ENCODE data around the gene TECPR2. TPM values are rescaled to one million over a fixed set of nuclear protein-coding genes. Genes with fewer than 3 reads are reported as not detected.

TECPR2 gene
- total RNA-seq, 1 donor from 2014 or later = 24.5 TPM

DNA sequence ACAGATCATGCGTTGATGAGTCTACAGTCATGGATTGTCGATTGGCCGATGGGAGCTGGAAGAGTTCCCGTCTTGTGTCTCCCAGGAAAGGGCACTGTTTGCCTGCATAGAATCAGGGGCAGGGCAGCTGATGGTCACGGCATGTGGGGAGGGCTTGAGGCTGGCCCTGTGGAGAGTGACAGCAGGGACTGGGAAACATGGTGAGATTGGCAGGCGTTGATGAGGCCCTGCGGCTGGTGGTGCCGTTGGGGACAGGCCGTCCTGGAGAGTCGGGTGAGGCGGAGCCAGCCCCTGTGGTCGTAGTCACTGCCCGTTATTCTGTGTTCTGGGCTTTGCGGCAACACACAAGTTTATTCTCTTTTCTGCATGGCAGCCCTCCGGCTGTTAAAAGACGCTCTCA, 52.9 kb downstream of the TECPR2 start:
- no peak for DNase-seq
- H3K27me3 Mint-ChIP-seq (ENCODE audit: unreplicated experiment) = peaks cover 7% of the 10 kb centered on the region
- TF ChIP-seq, protein P1, sequence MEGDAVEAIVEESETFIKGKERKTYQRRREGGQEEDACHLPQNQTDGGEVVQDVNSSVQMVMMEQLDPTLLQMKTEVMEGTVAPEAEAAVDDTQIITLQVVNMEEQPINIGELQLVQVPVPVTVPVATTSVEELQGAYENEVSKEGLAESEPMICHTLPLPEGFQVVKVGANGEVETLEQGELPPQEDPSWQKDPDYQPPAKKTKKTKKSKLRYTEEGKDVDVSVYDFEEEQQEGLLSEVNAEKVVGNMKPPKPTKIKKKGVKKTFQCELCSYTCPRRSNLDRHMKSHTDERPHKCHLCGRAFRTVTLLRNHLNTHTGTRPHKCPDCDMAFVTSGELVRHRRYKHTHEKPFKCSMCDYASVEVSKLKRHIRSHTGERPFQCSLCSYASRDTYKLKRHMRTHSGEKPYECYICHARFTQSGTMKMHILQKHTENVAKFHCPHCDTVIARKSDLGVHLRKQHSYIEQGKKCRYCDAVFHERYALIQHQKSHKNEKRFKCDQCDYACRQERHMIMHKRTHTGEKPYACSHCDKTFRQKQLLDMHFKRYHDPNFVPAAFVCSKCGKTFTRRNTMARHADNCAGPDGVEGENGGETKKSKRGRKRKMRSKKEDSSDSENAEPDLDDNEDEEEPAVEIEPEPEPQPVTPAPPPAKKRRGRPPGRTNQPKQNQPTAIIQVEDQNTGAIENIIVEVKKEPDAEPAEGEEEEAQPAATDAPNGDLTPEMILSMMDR (IDR thresholded peaks at IDR 0.05; ENCODE audit: partially characterized antibody, unreplicated experiment) = no peak
- peaks cover 18% of the 10 kb centered on the region for H3K4me1 Mint-ChIP-seq (ENCODE audit: low read depth, unreplicated experiment)
- H3K36me3 Mint-ChIP-seq (ENCODE audit: unreplicated experiment) = no peaks in the 10 kb centered on the region
- H3K4me3 Mint-ChIP-seq (ENCODE audit: unreplicated experiment) = no peak overlapping the region
- peaks cover 7% of the 10 kb centered on the region for H3K9me3 Mint-ChIP-seq (ENCODE audit: unreplicated experiment)
- no peak overlapping the region for H3K27ac Mint-ChIP-seq (ENCODE audit: unreplicated experiment)

DNA sequence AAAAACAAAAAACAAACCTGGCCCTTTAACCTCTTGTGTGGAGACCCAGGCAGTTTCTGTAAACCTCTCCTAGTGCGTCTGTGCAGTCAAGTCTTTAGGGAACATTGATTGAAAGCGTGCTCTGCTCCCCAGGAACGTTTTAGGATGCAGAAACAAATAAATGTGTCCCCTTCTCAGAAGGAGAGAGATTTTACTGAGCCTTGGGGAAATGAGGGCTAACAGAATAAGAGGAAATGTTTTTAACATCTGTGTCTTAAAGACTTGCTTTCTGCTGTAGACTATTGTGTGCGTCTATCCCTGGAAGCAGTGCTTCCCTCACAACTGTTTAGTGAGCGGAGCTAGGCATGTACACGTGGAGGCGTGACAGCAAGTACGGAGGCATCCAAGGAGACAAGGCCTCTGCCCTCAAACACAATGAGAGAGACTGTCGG, 54.3 kb downstream of the TECPR2 start:
- H3K27ac Mint-ChIP-seq (ENCODE audit: unreplicated experiment) = no peak overlapping the region
- no peak overlapping the region for H3K4me3 Mint-ChIP-seq (ENCODE audit: unreplicated experiment)
- H3K9me3 Mint-ChIP-seq (ENCODE audit: unreplicated experiment) = peaks cover 8% of the 10 kb centered on the region
- no peak for DNase-seq
- TF ChIP-seq, protein P1 (IDR thresholded peaks at IDR 0.05; ENCODE audit: partially characterized antibody, unreplicated experiment) = no peak
- H3K27me3 Mint-ChIP-seq (ENCODE audit: unreplicated experiment) = peaks cover 7% of the 10 kb centered on the region
- H3K36me3 Mint-ChIP-seq (ENCODE audit: unreplicated experiment) = no peaks in the 10 kb centered on the region
- peaks cover 18% of the 10 kb centered on the region for H3K4me1 Mint-ChIP-seq (ENCODE audit: low read depth, unreplicated experiment)

DNA sequence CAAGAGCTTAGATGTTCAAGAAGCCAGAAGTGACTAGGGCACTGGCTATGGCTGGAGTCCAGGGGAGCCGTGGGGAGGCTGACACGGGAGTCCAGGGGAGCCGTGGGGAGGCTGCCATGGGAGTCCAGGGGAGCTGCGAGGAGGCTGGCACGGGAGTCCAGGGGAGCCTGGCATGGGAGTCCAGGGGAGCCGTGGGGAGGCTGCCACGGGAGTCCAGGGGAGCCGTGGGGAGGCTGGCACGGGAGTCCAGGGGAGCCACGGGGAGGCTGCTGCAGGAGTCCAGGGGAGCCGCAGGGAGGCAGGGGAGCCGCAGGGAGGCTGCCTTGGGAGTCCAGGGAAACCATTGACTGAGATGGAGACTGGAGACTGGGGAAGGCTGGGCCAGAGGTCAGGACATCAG, 54.9 kb downstream of the TECPR2 start:
- H3K4me3 Mint-ChIP-seq (ENCODE audit: unreplicated experiment) = no peak overlapping the region
- H3K9me3 Mint-ChIP-seq (ENCODE audit: unreplicated experiment) = peaks cover 8% of the 10 kb centered on the region
- no peak for DNase-seq
- peaks cover 18% of the 10 kb centered on the region for H3K4me1 Mint-ChIP-seq (ENCODE audit: low read depth, unreplicated experiment)
- H3K27ac Mint-ChIP-seq (ENCODE audit: unreplicated experiment) = no peak overlapping the region
- H3K36me3 Mint-ChIP-seq (ENCODE audit: unreplicated experiment) = no peaks in the 10 kb centered on the region
- TF ChIP-seq, protein P1 (IDR thresholded peaks at IDR 0.05; ENCODE audit: partially characterized antibody, unreplicated experiment) = no peak
- H3K27me3 Mint-ChIP-seq (ENCODE audit: unreplicated experiment) = peaks cover 7% of the 10 kb centered on the region

DNA sequence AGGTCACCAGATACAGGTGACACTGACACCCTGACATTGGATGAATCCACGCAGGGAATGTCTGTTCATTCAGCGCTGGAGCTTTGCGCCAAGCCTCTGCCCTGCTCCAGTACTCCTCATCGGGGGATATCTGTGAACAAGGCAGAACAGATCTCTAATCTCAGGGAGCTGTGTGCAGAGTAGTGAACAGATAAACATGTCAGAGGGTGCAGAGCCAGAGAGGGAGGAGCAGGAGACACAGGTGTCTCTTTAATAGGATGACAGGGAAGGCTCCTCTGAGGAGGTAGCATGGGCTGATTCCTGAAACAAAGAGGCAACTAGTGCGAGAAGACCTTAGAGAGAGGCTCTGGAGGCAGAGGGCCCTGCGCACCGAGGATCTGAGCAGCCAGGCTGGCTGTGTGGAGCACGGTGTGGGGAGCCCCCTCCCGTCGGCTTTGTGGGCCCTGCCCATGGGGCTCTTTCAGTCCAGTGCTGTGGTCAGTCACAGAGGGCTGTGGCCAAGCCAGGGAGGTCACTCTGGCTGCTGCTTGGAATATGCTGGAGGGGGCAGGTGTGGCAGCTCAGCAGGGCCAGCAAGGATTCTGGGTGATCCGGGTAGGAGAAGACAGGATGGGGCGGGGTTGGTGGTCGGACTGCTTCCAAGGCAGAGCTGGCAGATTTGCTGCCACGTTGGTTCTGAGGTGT, 55.6 kb downstream of the TECPR2 start:
- peaks cover 8% of the 10 kb centered on the region for H3K9me3 Mint-ChIP-seq (ENCODE audit: unreplicated experiment)
- H3K4me3 Mint-ChIP-seq (ENCODE audit: unreplicated experiment) = peak overlapping the region; percentile 66
- peak overlapping the region; percentile 48 for H3K27ac Mint-ChIP-seq (ENCODE audit: unreplicated experiment)
- TF ChIP-seq, protein P1 (IDR thresholded peaks at IDR 0.05; ENCODE audit: partially characterized antibody, unreplicated experiment) = no peak
- no peaks in the 10 kb centered on the region for H3K36me3 Mint-ChIP-seq (ENCODE audit: unreplicated experiment)
- H3K27me3 Mint-ChIP-seq (ENCODE audit: unreplicated experiment) = peaks cover 7% of the 10 kb centered on the region
- DNase-seq = no peak
- peaks cover 18% of the 10 kb centered on the region for H3K4me1 Mint-ChIP-seq (ENCODE audit: low read depth, unreplicated experiment)

DNA sequence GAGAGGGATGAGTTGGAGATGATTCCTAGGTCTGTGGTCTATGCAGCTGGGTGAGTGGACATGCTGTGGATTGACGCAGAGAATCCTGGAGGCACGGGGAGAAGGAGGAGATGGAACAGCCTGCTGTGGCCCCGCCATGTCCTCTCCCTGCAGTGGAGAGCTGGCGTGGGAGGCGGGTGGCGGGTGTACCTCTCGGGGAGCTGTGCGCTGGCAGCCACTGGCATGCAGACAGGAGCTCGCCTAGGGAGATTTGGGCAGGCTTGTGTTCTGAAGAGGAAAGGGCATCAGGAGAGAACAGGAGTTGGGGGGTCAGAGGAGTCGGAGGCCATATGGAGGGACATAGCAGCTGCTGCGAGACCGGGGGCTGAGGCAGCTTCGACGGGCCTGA, 56.1 kb downstream of the TECPR2 start:
- Mint-ChIP-seq H3K4me1 (ENCODE audit: low read depth, unreplicated experiment) (peaks cover 18% of the 10 kb centered on the region), H3K36me3 (ENCODE audit: unreplicated experiment) (no peaks in the 10 kb centered on the region)

More for the DNA sequence above, 56.1 kb downstream of the TECPR2 start:
- TF ChIP-seq, protein P1 (IDR thresholded peaks at IDR 0.05; ENCODE audit: partially characterized antibody, unreplicated experiment) = no peak
- peak overlapping the region; percentile 66 for H3K4me3 Mint-ChIP-seq (ENCODE audit: unreplicated experiment)
- H3K27me3 Mint-ChIP-seq (ENCODE audit: unreplicated experiment) = peaks cover 7% of the 10 kb centered on the region
- peaks cover 8% of the 10 kb centered on the region for H3K9me3 Mint-ChIP-seq (ENCODE audit: unreplicated experiment)
- DNase-seq = no peak
- H3K27ac Mint-ChIP-seq (ENCODE audit: unreplicated experiment) = peak overlapping the region; percentile 48
